ENCODE data around the gene ZRANB1.

DNA sequence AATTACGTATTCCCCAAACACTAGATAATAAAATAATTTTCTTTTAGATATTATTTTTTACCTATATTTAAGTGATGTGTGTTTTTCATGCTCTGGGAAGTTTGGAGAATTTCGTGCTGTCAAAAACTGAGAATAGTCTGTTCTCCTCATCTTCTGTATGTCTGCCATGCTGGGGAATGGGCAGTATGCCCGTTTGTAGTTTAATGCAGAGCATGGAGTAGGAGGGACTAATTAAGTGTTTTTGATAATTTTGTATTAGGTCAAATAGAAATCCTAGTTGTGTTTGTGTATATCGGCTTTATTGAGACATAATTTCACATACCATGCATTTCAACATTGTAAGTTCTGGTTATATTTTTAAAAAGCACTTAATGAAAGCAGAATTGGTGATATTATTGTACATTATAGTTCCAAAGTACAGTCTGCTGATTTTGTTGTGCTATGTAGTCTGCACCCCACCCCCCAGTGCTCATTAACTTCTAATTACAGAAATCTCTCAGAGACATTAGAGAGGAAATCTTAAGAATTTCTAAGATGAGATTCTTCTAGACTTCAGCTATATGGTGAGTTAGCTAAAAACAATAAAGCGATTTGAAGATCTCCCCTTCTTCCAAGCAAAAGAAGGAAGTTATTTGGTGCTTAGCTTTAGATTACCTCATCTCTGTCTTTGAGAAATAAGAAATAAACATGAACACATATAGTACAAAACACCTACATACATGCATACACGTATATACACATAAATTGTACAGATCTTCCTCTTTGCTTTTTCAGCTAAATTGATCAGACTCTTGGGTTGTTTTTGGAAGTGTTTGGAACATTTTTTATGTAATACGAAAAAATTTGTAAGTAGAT, 22.2 kb downstream of the ZRANB1 start:
- no peak for TF ChIP-seq CTCF (IDR thresholded peaks at IDR 0.05)
- TF ChIP-seq POLR2A (IDR thresholded peaks at IDR 0.05) = no peak
- no peak for TF ChIP-seq POLR2AphosphoS5 (IDR thresholded peaks at IDR 0.05)

Data from gastroesophageal sphincter (tissue), 3 donors.